IgD-negative memory B cell (primary cell): Measurements from ENCODE around the gene ITGA3. TPM values are rescaled to one million over a fixed set of nuclear protein-coding genes. Genes with fewer than 3 reads are reported as not detected.

Experiments used
- H3K27ac Mint-ChIP-seq, 3 donors: one replicate each; pipeline ENCODE4 v1.8.0; 2020 to 2022; ENCODE audit warnings: mild to moderate bottlenecking in 3 of 3, mixed read lengths in 3 of 3, moderate library complexity in 1 of 3
- H3K27me3 Mint-ChIP-seq: one replicate; pipeline ENCODE4 v1.8.0; 2021; ENCODE audit warnings: mixed read lengths
- H3K36me3 Mint-ChIP-seq: one replicate; pipeline ENCODE4 v1.8.0; 2020; ENCODE audit warnings: mild to moderate bottlenecking, mixed read lengths
- H3K4me1 Mint-ChIP-seq, 3 donors: one replicate each; pipeline ENCODE4 v1.8.0; 2020 to 2022; ENCODE audit warnings: mixed read lengths in 3 of 3, mild to moderate bottlenecking in 1 of 3
- H3K4me3 Mint-ChIP-seq, 4 donors: one replicate each; pipeline ENCODE4 v1.8.0; 2020 to 2022; ENCODE audit warnings: mild to moderate bottlenecking in 4 of 4, mixed read lengths in 4 of 4, moderate library complexity in 3 of 4
- H3K9me3 Mint-ChIP-seq, 3 donors: one replicate each; pipeline ENCODE4 v1.8.0; 2020 to 2021; ENCODE audit warnings: mixed read lengths in 3 of 3, mild to moderate bottlenecking in 1 of 3
- polyA plus RNA-seq: library from polyadenylated mRNA; unstranded; fragments of 300-500 nt; fragmentation: Illumina TruSeq; gene quantifications from one replicate; pipeline ENCODE4 v1.2.3, GENCODE V29; 2021

Gene ITGA3
- polyA plus RNA-seq, 1 donor from 2014 or later = 4.0 TPM

GRCh38 chr17:50132104-50132794 lies 76.3 kb downstream of the ITGA3 start:
- Mint-ChIP-seq H3K27me3 (peaks cover 16% of the 10 kb centered on the region), H3K4me1 (peaks cover 15 to 19% (median 18%) of the 10 kb centered on the region in 3 donors), H3K27ac (peak overlapping the region in 2 of 3 donors; percentile 49 to 57), H3K9me3 (no peaks in the 10 kb centered on the region), H3K36me3 (peaks cover 2% of the 10 kb centered on the region), H3K4me3 (peak overlapping the region in 1 of 4 donors; percentile 66)

GRCh38 chr17:50133028-50133768 lies 77.3 kb downstream of the ITGA3 start:
- no peaks in the 10 kb centered on the region for H3K9me3 Mint-ChIP-seq
- peaks cover 2% of the 10 kb centered on the region for H3K36me3 Mint-ChIP-seq

GRCh38 chr17:50133769-50134099 lies 77.8 kb downstream of the ITGA3 start:
- no peaks in the 10 kb centered on the region for H3K9me3 Mint-ChIP-seq
- peak overlapping the region in 1 of 3 donors; percentile 57 for H3K27ac Mint-ChIP-seq
- H3K4me1 Mint-ChIP-seq = peaks cover 8 to 14% (median 11%) of the 10 kb centered on the region in 3 donors
- H3K27me3 Mint-ChIP-seq = peaks cover 8% of the 10 kb centered on the region
- H3K4me3 Mint-ChIP-seq = peak overlapping the region in 1 of 4 donors; percentile 21
- H3K36me3 Mint-ChIP-seq = peaks cover 2% of the 10 kb centered on the region

More at GRCh38 chr17:50133028-50133768, 77.3 kb downstream of the ITGA3 start:
- Mint-ChIP-seq H3K27ac (peak overlapping the region in 2 of 3 donors; percentile 49 to 57), H3K4me1 (peaks cover 11 to 17% (median 14%) of the 10 kb centered on the region in 3 donors), H3K27me3 (peaks cover 12% of the 10 kb centered on the region), H3K4me3 (peak overlapping the region in 1 of 4 donors; percentile 32)

DNA sequence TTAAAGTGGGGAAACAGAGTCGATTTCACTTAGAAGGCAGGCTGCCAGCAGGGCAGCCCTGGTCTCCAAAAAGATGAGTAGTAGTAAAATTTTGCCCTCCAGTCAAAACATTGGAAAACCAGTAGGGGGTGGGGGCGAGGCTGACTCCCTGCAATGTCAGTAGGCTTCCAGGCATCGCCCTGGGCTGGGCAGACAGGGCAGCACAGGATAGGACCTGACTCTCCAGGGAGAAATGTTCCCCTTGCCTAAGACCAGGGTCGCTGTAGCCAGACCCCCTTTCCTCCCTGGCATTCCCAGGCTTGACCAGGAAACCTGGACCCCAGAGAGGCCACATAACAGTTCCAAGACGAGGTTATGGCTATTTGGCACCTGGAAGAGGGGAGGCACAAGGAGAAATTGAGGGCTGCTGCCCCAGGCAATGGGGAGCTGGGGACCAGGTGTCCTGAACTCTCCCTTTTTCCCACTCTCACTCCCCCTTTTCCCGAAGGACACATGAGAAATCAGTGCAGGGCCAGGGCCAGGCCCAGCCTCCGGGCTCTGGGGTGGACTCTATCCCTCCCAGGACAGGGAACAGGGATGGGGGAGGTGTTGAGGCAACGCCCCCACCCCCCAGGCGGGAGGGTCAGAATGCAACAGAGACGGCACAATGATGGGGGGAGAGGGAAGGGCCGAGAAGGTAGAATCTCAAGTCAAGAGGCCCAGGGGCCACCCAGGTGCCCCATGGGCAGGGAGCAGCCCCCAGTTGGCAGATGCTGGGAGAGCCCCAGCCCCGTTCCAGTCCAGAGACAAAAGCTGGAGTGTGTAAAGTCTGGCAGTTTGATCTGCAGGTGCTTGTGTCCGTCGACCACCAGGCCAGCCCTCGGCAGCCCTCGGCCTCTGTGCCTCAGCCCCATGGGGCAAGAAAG lies 78.5 kb downstream of the ITGA3 start:
- H3K4me3 Mint-ChIP-seq = no peak overlapping the region
- peaks cover 6% of the 10 kb centered on the region for H3K27me3 Mint-ChIP-seq
- no peaks in the 10 kb centered on the region for H3K9me3 Mint-ChIP-seq
- peaks cover 6 to 14% (median 10%) of the 10 kb centered on the region in 3 donors for H3K4me1 Mint-ChIP-seq
- peak overlapping the region in 1 of 3 donors; percentile 14 for H3K27ac Mint-ChIP-seq
- H3K36me3 Mint-ChIP-seq = peaks cover 2% of the 10 kb centered on the region

GRCh38 chr17:50135316-50136095 lies 79.6 kb downstream of the ITGA3 start:
- peaks cover 16 to 22% (median 16%) of the 10 kb centered on the region in 3 donors for H3K4me1 Mint-ChIP-seq
- H3K27ac Mint-ChIP-seq = peak overlapping the region in 1 of 3 donors; percentile 59
- H3K36me3 Mint-ChIP-seq = peaks cover 6% of the 10 kb centered on the region
- H3K9me3 Mint-ChIP-seq = no peaks in the 10 kb centered on the region
- H3K27me3 Mint-ChIP-seq = peaks cover 4% of the 10 kb centered on the region
- no peak overlapping the region for H3K4me3 Mint-ChIP-seq

GRCh38 chr17:50136096-50136687 lies 80.3 kb downstream of the ITGA3 start:
- H3K4me3 Mint-ChIP-seq = no peak overlapping the region
- peaks cover 4% of the 10 kb centered on the region for H3K36me3 Mint-ChIP-seq
- H3K4me1 Mint-ChIP-seq = peaks cover 16 to 21% (median 20%) of the 10 kb centered on the region in 3 donors
- H3K9me3 Mint-ChIP-seq = no peaks in the 10 kb centered on the region
- no peak overlapping the region for H3K27ac Mint-ChIP-seq
- H3K27me3 Mint-ChIP-seq = peaks cover 2% of the 10 kb centered on the region

- Mint-ChIP-seq H3K9me3 (no peaks in the 10 kb centered on the region), H3K27ac (no peak overlapping the region), H3K36me3 (peaks cover 4% of the 10 kb centered on the region), H3K4me3 (no peak overlapping the region), H3K4me1 (peaks cover 22 to 27% (median 27%) of the 10 kb centered on the region in 3 donors), H3K27me3 (no peaks in the 10 kb centered on the region)
These were observed 81.1 kb downstream of the ITGA3 start for GRCh38 chr17:50137042-50137441.

DNA sequence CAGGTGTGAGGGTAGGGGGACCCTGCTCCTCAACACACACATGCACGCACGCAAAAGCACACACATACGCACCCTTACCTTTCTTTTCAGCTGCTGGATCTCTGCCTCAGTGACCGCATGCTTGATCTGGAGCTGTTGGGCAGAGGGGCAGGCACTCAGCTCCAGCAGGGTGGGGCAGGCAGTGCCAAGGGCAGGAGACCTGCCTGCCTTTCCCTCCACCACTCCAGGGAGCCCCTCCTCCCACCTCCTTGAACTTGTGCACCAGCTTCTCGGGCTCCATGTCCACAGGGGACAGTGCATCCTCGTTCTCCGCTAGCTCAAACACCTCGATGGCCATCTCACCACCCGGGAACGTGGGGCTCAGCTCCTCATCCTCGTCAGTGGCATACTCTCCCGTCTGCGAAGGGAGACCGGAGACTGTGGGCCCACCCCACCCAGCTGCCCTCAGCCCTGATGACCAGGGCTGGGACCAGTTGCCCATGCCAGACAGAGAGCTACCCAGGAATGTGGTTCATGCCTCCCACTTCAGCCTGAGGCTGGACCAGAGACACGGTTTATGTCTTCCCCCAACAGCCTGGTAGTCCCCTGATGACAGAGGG lies 83.4 kb downstream of the ITGA3 start:
- no peak overlapping the region for H3K4me3 Mint-ChIP-seq
- no peaks in the 10 kb centered on the region for H3K27me3 Mint-ChIP-seq
- peaks cover 9% of the 10 kb centered on the region for H3K36me3 Mint-ChIP-seq
- H3K9me3 Mint-ChIP-seq = no peaks in the 10 kb centered on the region
- peak overlapping the region; percentile 71 to 96 (median 85) for H3K27ac Mint-ChIP-seq
- peaks cover 35 to 42% (median 40%) of the 10 kb centered on the region in 3 donors for H3K4me1 Mint-ChIP-seq

Other genes starting within 250 kb of the ITGA3 start
- gene TAC4, start 208.0 kb upstream of the ITGA3 start, polyA plus RNA-seq = not detected
- gene DLX4, start 86.9 kb upstream of the ITGA3 start, polyA plus RNA-seq = not detected
- gene DLX3, start 60.9 kb upstream of the ITGA3 start, polyA plus RNA-seq = not detected
- gene PDK2, start 39.2 kb downstream of the ITGA3 start, polyA plus RNA-seq = 38.8 TPM
- gene SAMD14, start 74.0 kb downstream of the ITGA3 start, polyA plus RNA-seq = 0.15 TPM
- 4.2 TPM for gene PPP1R9B, start 94.6 kb downstream of the ITGA3 start, polyA plus RNA-seq
- 2.9 TPM for gene SGCA, start 109.9 kb downstream of the ITGA3 start, polyA plus RNA-seq
- gene COL1A1, start 145.5 kb downstream of the ITGA3 start, polyA plus RNA-seq = 0.74 TPM
- gene TMEM92, start 218.4 kb downstream of the ITGA3 start, polyA plus RNA-seq = not detected